ENCODE measurements around the gene IQUB. TPM values are rescaled to one million over a fixed set of nuclear protein-coding genes. Genes with fewer than 3 reads are reported as not detected.

The IQUB gene
- total and polyA plus RNA-seq, 2 donors (not counting 1 experiment from before 2014, with no cell fraction given), result 0.09 to 0.83 TPM

GRCh38 chr7:123499211-123499970, 35.0 kb downstream of the IQUB start:
- Histone ChIP-seq H3K4me1 (ENCODE audit: control insufficient read depth, extremely low read depth, insufficient read depth, low read length) (no peaks in the 10 kb centered on the region), H3K9ac (ENCODE audit: insufficient read depth, low read length) (no peak overlapping the region), H3K27me3 (ENCODE audit: control insufficient read depth, insufficient read depth, low read length) (no peaks in the 10 kb centered on the region), H3K36me3 (ENCODE audit: control insufficient read depth, insufficient read depth, low read length) (no peaks in the 10 kb centered on the region), H3K9me3 (ENCODE audit: control insufficient read depth, insufficient read depth, low read depth, low read length) (no peaks in the 10 kb centered on the region), H2AFZ (ENCODE audit: low read length) (no peak overlapping the region), H3K4me2 (ENCODE audit: extremely low read depth, insufficient read depth, low read length) (no peak overlapping the region), H3K79me2 (ENCODE audit: control insufficient read depth, insufficient read depth, low read length) (no peaks in the 10 kb centered on the region), H4K20me1 (ENCODE audit: control insufficient read depth, extremely low read depth, insufficient read depth, low read length) (no peaks in the 10 kb centered on the region), H3K27ac (ENCODE audit: insufficient read depth, low read length) (no peak overlapping the region), H3K4me3 (replicated peaks in 1 of 4; ENCODE audit: control extremely low read depth in 1 of 4, insufficient read depth in 1 of 4, low read depth in 3 of 4, low read length in 4 of 4) (no peak overlapping the region)
- TF ChIP-seq CTCF (conservative IDR thresholded peaks at IDR 0.05 in 1 of 2, IDR thresholded peaks at IDR 0.05 in 1 of 2; ENCODE audit: low read depth in 1 of 2, low read length in 2 of 2), result no peak
- no peak for TF ChIP-seq EZH2 (IDR thresholded peaks at IDR 0.05; ENCODE audit: low read length, missing control alignments)
- peak in 1 of 2 donors; percentile 47 for DNase-seq (ENCODE audit: low read depth in 2 of 2)

GRCh38 chr7:123498601-123499000, 35.8 kb downstream of the IQUB start:
- H3K9me3 ChIP-seq (ENCODE audit: control insufficient read depth, insufficient read depth, low read depth, low read length), result no peaks in the 10 kb centered on the region
- H3K4me2 ChIP-seq (ENCODE audit: extremely low read depth, insufficient read depth, low read length), result no peak overlapping the region

GRCh38 chr7:123498031-123498430, 36.4 kb downstream of the IQUB start:
- H3K27me3 ChIP-seq (ENCODE audit: control insufficient read depth, insufficient read depth, low read length), result no peaks in the 10 kb centered on the region
- H3K27ac ChIP-seq (ENCODE audit: insufficient read depth, low read length), result no peak overlapping the region
- H3K9me3 ChIP-seq (ENCODE audit: control insufficient read depth, insufficient read depth, low read depth, low read length), result no peaks in the 10 kb centered on the region
- no peaks in the 10 kb centered on the region for H3K4me1 ChIP-seq (ENCODE audit: control insufficient read depth, extremely low read depth, insufficient read depth, low read length)
- no peak overlapping the region for H2AFZ ChIP-seq (ENCODE audit: low read length)
- H3K36me3 ChIP-seq (ENCODE audit: control insufficient read depth, insufficient read depth, low read length), result no peaks in the 10 kb centered on the region
- H3K4me2 ChIP-seq (ENCODE audit: extremely low read depth, insufficient read depth, low read length), result no peak overlapping the region
- H3K9ac ChIP-seq (ENCODE audit: insufficient read depth, low read length), result no peak overlapping the region
- DNase-seq (ENCODE audit: low read depth in 2 of 2), result no peak
- H3K4me3 ChIP-seq (replicated peaks in 1 of 4; ENCODE audit: control extremely low read depth in 1 of 4, insufficient read depth in 1 of 4, low read depth in 3 of 4, low read length in 4 of 4), result no peak overlapping the region
- no peak for TF ChIP-seq CTCF (conservative IDR thresholded peaks at IDR 0.05 in 1 of 2, IDR thresholded peaks at IDR 0.05 in 1 of 2; ENCODE audit: low read depth in 1 of 2, low read length in 2 of 2)
- no peak for TF ChIP-seq EZH2 (IDR thresholded peaks at IDR 0.05; ENCODE audit: low read length, missing control alignments)
- H3K79me2 ChIP-seq (ENCODE audit: control insufficient read depth, insufficient read depth, low read length), result no peaks in the 10 kb centered on the region
- no peaks in the 10 kb centered on the region for H4K20me1 ChIP-seq (ENCODE audit: control insufficient read depth, extremely low read depth, insufficient read depth, low read length)

More at GRCh38 chr7:123498601-123499000, 35.8 kb downstream of the IQUB start:
- no peak overlapping the region for H3K4me3 ChIP-seq (replicated peaks in 1 of 4; ENCODE audit: control extremely low read depth in 1 of 4, insufficient read depth in 1 of 4, low read depth in 3 of 4, low read length in 4 of 4)
- H2AFZ ChIP-seq (ENCODE audit: low read length), result no peak overlapping the region
- no peaks in the 10 kb centered on the region for H3K27me3 ChIP-seq (ENCODE audit: control insufficient read depth, insufficient read depth, low read length)
- no peak overlapping the region for H3K27ac ChIP-seq (ENCODE audit: insufficient read depth, low read length)
- H3K36me3 ChIP-seq (ENCODE audit: control insufficient read depth, insufficient read depth, low read length), result no peaks in the 10 kb centered on the region
- no peaks in the 10 kb centered on the region for H3K79me2 ChIP-seq (ENCODE audit: control insufficient read depth, insufficient read depth, low read length)
- no peak overlapping the region for H3K9ac ChIP-seq (ENCODE audit: insufficient read depth, low read length)
- H4K20me1 ChIP-seq (ENCODE audit: control insufficient read depth, extremely low read depth, insufficient read depth, low read length), result no peaks in the 10 kb centered on the region
- DNase-seq (ENCODE audit: low read depth in 2 of 2), result no peak
- no peak for TF ChIP-seq CTCF (conservative IDR thresholded peaks at IDR 0.05 in 1 of 2, IDR thresholded peaks at IDR 0.05 in 1 of 2; ENCODE audit: low read depth in 1 of 2, low read length in 2 of 2)
- no peak for TF ChIP-seq EZH2 (IDR thresholded peaks at IDR 0.05; ENCODE audit: low read length, missing control alignments)
- H3K4me1 ChIP-seq (ENCODE audit: control insufficient read depth, extremely low read depth, insufficient read depth, low read length), result no peaks in the 10 kb centered on the region
